Heart right ventricle (tissue), 16 donors: ENCODE measurements around the gene NPAS2. TPM values are rescaled to one million over a fixed set of nuclear protein-coding genes. Genes with fewer than 3 reads are reported as not detected.

Experiments
- ATAC-seq, 8 donors: fragments of 200-7000 bp; cut with Tn5 transposase; one replicate each; pipeline ENCODE4 v1.9.1; 2020; ENCODE audit warnings: mild to moderate bottlenecking in 8 of 8, moderate library complexity in 8 of 8, moderate number of reproducible peaks in 1 of 8
- DNase-seq, 2 donors: peaks; one replicate each; pipeline ENCODE4 v3.0.0-alpha.2; 2020
- H3K27ac ChIP-seq, 10 donors: fragments of 200-600 bp; sonication (generic) in 2 of 10; one replicate each; pipeline versions ENCODE4 v1.5.0 to v1.8.0; 2020 to 2022; ENCODE audit warnings: mild to moderate bottlenecking in 3 of 10
- H3K27me3 ChIP-seq, 7 donors: fragments of 200-600 bp; one replicate each; pipeline ENCODE4 v1.8.0; 2021 to 2022; ENCODE audit warnings: mild to moderate bottlenecking in 2 of 7
- H3K36me3 ChIP-seq, 9 donors: fragments of 200-600 bp; sonication (generic) in 1 of 9; one replicate each; pipeline versions ENCODE4 v1.5.0 to v1.8.0; 2020 to 2022; ENCODE audit warnings: mild to moderate bottlenecking in 2 of 9
- H3K4me1 ChIP-seq, 9 donors: fragments of 200-600 bp; sonication (generic) in 1 of 9; one replicate each; pipeline versions ENCODE4 v1.5.0 to v1.8.0; 2020 to 2022; ENCODE audit warnings: mild to moderate bottlenecking in 4 of 9
- H3K4me3 ChIP-seq, 10 donors: fragments of 200-600 bp; sonication (generic) in 2 of 10; one replicate each; pipeline versions ENCODE4 v1.5.0 to v1.8.0; 2020 to 2022; ENCODE audit warnings: mild to moderate bottlenecking in 7 of 10, moderate library complexity in 2 of 10
- H3K9me3 ChIP-seq, 11 donors: fragments of 200-600 bp in 10 of 11; sonication (generic) in 2 of 11; one replicate each; pipeline versions ENCODE4 v1.5.0 to v1.8.0; 2013 to 2022; ENCODE audit warnings: mild to moderate bottlenecking in 2 of 11, control low read depth in 1 of 11, moderate library complexity in 1 of 11
- CTCF ChIP-seq, 9 donors: fragments of 200-600 bp; sonication (generic) in 2 of 9; IDR thresholded peaks; one replicate each; pipeline versions ENCODE4 v1.5.0 to v1.8.0; 2021 to 2022; ENCODE audit warnings: antibody characterized with exemption in 9 of 9, mild to moderate bottlenecking in 5 of 9, moderate library complexity in 1 of 9
- WGBS, 2 donors: extraction: QIAGEN DNeasy Blood & Tissue Kit; methylation state at CpG; one replicate each; pipeline ENCODE4 v1.1.7; 2013; ENCODE audit warnings: inconsistent platforms in 1 of 2; 5-methylcytosine and 5-hydroxymethylcytosine counted together
- intact Hi-C, 10 donors: fragments of 100-400 bp; cut with DNase I; formaldehyde crosslinking; loops; one replicate each; pipeline versions ENCODE4 v1.11.1 to v1.14.2; 2022
- polyA plus RNA-seq, 2 donors: library from polyadenylated mRNA; stranded (reverse); fragments of 200-250 nt; gene quantifications; one replicate each; pipeline ENCODE4 v1.2.3, GENCODE V29; 2013
- total RNA-seq, 10 donors: library from RNA; stranded (reverse); fragmentation: NEBNext Ultra II Directional in 3 of 10; extraction: Animal tissue kit (Norgen Biotek cat#: 25700) in 3 of 10; gene quantifications; one replicate each; pipeline versions ENCODE4 v1.2.1 to v1.2.4, GENCODE V29; 2021 to 2023
- donor health status: Arrhythmogenic right ventricular cardiomyopathy.
- donor health status: ischemic (EF 13 %, LVEDD 7.1; RV severe dilation, severe dysfunction).
- donor health status: healthy with polysubstance abuse.
- donor health status: DM: no; HTN: yes; CAD: no.
- donor health status: DM: no; HTN: no; CAD: no.
- donor health status: ischemic (EF 25% LVEDD 6.9; RV normal size, moderate dysfunction).
- donor health status: ischemic (EF 25% LVEDD 5.7; RV mildly dilated, moderate dysfunction).
- donor health status: healthy.
- donor health status: DM: yes; HTN: yes; CAD: no.
- donor health status: Ischemic cardiomyopathy.
- donor health status: ischemic (EF 35%, LVEDD 5.7; RV mildly dilated, moderate dysfunction).
- donor health status: nonischemic (EF 11% LVEDD 7.7; RV severe dilation, severe dysfunction).
- donor health status: DM: yes; HTN: yes; CAD: no.
- donor health status: PGD.
- donor health status: ischemic (EF 29% LVEDD 5.4; RV normal size, mild dysfunction).
- donor health status: nonischemic (EF 23%, LVEDD 6.1; RV moderate dilation, normal function).

NPAS2 gene
- total and polyA plus RNA-seq, 12 donors: 32.1 to 70.1 (median 41.2) TPM

- DNase-seq (no peak), ATAC-seq (no peak)
- Histone ChIP-seq H3K27me3 (no peaks in the 10 kb centered on the region), H3K4me1 (no peaks in the 10 kb centered on the region), H3K27ac (no peak overlapping the region), H3K4me3 (no peak overlapping the region), H3K36me3 (peaks cover 0 to 99% (median 39%) of the 10 kb centered on the region in 9 donors), H3K9me3 (no peaks in the 10 kb centered on the region)
- TF ChIP-seq CTCF (IDR thresholded peaks at IDR 0.05): no peak
- 84 to 91% methylated on average over 22 of the region's 22 CpGs for WGBS, 2 donors
- intact Hi-C loops: no loop called here
These were observed 155.0 kb downstream of the NPAS2 start for GRCh38 chr2:100974712-100975520.

GRCh38 chr2:100975521-100975785, 155.5 kb downstream of the NPAS2 start:
- Histone ChIP-seq H3K4me3 (no peak overlapping the region), H3K36me3 (peaks cover 0 to 99% (median 39%) of the 10 kb centered on the region in 9 donors), H3K9me3 (no peaks in the 10 kb centered on the region), H3K4me1 (no peaks in the 10 kb centered on the region), H3K27ac (no peak overlapping the region), H3K27me3 (no peaks in the 10 kb centered on the region)
- WGBS, 2 donors: 95 to 96% methylated on average over 7 of the region's 7 CpGs
- intact Hi-C loops: no loop called here
- TF ChIP-seq CTCF (IDR thresholded peaks at IDR 0.05): no peak
- no peak for ATAC-seq
- no peak for DNase-seq

- Histone ChIP-seq H3K27ac (no peak overlapping the region), H3K4me3 (no peak overlapping the region), H3K4me1 (no peaks in the 10 kb centered on the region), H3K9me3 (no peaks in the 10 kb centered on the region), H3K36me3 (peaks cover 0 to 100% (median 37%) of the 10 kb centered on the region in 9 donors), H3K27me3 (no peaks in the 10 kb centered on the region)
- DNase-seq: no peak
- intact Hi-C loops: no loop called here
- TF ChIP-seq CTCF (IDR thresholded peaks at IDR 0.05): no peak
- ATAC-seq: peak in 1 of 8 donors; percentile 24
- WGBS, 2 donors: 88 to 97% methylated on average over 6 of the region's 6 CpGs
These were observed 156.1 kb downstream of the NPAS2 start for GRCh38 chr2:100976061-100976460.

- Histone ChIP-seq H3K9me3 (no peaks in the 10 kb centered on the region), H3K27ac (no peak overlapping the region), H3K4me1 (no peaks in the 10 kb centered on the region), H3K27me3 (no peaks in the 10 kb centered on the region), H3K4me3 (no peak overlapping the region), H3K36me3 (peaks cover 0 to 99% (median 32%) of the 10 kb centered on the region in 9 donors)
- WGBS, 2 donors: 82 to 85% methylated on average over 19 of the region's 19 CpGs
- DNase-seq: no peak
- intact Hi-C loops: no loop called here
- no peak for TF ChIP-seq CTCF (IDR thresholded peaks at IDR 0.05)
- ATAC-seq: no peak
These were observed 156.9 kb downstream of the NPAS2 start for GRCh38 chr2:100976645-100977391.
